GM18502 (cell line): ENCODE results near the gene DNAJC1.
"Not testable (repeated sequence)": the region's sequence is repeated elsewhere in the genome, so short reads cannot be mapped to it uniquely, and the experiment has no call there.

ENCODE experiments used
- ATAC-seq: cut with Tn5 transposase; IDR thresholded peaks from one replicate; pipeline ENCODE4 v1.9.1; 2021; ENCODE audit warnings: mild to moderate bottlenecking; ENCODE audit not compliant: unreplicated experiment, poor library complexity

The DNAJC1 gene, protein sequence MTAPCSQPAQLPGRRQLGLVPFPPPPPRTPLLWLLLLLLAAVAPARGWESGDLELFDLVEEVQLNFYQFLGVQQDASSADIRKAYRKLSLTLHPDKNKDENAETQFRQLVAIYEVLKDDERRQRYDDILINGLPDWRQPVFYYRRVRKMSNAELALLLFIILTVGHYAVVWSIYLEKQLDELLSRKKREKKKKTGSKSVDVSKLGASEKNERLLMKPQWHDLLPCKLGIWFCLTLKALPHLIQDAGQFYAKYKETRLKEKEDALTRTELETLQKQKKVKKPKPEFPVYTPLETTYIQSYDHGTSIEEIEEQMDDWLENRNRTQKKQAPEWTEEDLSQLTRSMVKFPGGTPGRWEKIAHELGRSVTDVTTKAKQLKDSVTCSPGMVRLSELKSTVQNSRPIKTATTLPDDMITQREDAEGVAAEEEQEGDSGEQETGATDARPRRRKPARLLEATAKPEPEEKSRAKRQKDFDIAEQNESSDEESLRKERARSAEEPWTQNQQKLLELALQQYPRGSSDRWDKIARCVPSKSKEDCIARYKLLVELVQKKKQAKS

DNA sequence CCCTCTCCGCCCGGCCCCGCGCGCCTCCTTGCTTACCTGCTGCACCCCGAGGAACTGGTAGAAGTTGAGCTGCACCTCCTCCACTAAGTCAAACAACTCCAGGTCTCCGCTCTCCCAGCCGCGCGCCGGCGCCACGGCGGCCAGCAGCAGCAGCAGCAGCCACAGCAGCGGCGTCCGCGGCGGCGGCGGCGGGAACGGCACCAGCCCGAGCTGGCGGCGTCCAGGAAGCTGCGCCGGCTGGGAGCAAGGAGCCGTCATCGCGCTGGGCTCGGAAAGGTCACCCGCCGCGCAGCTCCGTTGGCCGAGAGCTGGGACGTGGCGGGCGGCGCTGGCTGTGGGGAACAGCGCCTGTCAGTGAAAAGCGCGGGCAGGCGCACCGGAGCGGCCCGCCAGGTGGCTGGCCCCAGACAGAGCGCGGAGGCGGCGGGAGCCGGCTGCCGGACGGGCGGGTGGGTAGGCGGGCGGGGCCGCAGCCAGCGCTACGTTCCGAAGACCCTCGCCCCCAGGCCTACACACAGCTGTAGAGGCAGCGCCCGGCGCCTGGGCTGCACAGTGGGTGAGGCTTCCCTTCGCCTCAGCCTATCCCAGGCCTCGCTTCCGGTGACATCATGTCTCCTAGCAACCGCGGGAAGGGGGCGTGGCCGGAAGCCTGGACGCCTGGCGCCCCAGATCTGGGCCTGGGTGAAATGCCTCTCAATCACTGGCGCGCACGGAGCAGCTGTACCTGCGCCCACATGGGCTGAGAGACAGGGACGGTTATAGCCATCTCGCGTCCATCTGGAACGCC, at the start of gene DNAJC1:
Gene DNAJC1, minus strand, starts transcription at position 554 of the 787 bp plus-strand sequence. Its CDS starts 296 bp downstream, at position 258.
- ATAC-seq, result peak; percentile 94

DNA sequence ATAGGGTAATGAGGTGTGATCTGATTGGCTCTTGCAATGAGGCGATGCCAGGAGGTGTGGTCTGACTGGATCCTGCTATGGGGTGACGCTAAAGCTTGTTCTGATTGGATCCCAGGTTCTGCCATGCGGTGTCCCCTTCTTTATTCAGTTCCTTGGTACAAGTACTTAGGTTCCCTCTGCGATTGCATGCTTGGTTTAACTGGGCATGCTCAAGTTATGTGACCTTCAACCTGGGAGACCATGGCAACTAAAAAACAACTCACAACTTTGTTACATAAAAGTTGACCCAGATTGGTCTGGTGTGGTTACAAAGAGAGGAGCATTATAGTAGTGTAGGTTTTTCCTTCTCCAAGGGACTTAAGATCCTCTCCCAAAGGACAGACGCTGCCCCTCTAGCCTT, 49.5 kb upstream of the DNAJC1 start:
- no peak for ATAC-seq

DNA sequence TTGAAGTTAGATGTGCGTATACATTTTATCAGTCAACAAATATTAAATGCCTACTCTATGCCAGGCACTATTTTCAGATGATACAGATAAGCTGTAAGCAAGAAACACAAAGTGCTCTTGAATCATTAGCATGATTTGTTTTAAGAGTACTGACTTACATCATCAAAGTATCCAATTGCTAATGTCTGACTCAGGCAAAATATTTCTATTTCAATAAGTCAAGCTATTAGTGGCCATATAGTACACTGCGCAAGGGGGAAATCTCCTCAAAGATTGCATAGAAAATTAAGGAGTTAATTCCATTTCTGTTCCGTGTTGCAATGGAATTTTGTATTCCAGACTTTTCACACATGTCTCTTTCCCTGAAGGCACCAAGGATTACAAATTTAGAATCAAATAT, 46.1 kb upstream of the DNAJC1 start:
- no peak for ATAC-seq

DNA sequence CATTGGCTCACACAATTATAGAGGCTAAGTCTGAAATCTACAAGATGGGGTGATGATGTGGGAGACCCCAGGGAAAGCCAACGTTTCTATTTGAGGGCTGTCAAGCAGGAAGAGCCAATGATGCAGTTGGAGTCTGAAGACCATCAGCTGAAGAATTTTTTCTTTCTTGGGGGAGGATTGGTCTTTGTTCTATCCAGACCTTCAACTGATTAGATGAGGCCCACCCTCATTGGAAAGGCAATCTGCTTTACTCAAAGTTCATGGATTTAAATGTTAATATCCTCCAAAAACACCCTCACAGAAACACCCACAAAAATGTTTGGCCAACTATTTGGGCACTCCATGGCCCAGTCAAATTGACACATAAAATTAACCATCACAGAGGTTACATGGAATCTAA, 44.3 kb upstream of the DNAJC1 start:
- no peak for ATAC-seq

DNA sequence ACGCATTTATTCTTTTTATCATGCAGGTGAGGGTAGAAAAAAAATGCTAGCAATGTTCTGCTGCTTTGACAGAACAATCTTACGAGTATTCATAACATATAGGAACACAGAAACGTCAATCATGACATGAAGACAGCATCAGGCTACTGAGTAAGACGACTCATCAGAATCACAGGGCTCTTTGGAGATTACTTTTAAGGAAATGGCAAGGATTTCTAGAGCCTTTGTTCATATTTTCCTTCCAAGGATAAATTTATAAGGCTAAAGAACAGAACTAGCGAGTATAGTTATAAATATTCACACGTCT, 39.8 kb upstream of the DNAJC1 start:
- no peak for ATAC-seq

DNA sequence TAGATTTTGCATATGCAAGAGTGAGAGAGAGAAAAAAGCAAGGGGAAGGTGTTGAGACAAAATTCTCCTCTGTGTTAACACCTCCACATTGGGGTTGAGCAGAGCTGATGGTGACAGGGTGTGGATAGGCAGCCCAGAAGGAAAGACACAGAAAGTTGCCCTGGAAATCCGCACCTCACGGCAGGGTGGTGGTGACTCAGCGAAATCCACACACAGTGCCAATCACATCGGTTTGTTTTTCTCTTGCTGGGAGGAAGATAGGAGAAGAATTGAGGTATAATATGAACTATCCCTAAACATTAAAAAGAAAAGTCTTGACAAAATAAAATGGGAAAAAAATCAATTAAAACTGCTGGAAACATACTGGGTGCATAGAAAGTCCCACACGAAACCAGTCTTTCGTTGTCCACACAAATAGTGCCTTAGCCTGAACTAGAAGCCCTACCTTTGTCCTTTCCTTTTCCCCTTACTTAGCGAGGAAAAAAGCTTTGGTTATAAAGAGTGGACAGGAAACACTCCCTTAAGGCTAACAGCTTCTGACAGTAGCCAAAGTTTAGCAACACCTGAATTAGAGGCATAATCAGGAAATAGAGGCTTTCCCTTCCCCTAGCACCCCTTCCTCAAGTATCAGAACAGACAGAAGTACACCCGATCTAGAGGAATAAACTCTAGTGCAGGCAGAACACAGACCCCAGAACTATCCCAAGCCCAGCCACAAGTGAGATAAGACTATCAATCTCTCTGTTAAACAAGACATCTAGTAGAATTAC, 39.2 kb upstream of the DNAJC1 start:
- ATAC-seq, result no peak

DNA sequence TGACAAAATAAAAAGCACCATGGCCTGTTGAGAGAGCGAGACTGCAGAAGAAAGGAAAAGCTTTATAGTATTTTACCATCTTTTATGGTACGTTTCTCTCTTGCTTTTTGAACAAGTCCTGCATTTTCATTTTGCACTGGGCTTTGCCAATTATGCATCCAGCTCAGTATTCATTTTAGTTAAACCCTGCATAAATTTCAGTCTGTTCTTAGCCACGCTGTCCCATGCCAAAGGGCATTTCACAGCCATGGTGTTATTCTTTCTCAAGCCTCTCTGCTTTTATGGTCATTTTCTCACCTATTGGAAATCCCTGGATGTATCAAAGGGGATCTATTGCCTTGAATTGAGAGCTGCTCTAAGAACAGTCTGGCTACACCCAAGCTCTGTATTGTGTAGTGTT, 30.8 kb upstream of the DNAJC1 start:
- ATAC-seq, result no peak

DNA sequence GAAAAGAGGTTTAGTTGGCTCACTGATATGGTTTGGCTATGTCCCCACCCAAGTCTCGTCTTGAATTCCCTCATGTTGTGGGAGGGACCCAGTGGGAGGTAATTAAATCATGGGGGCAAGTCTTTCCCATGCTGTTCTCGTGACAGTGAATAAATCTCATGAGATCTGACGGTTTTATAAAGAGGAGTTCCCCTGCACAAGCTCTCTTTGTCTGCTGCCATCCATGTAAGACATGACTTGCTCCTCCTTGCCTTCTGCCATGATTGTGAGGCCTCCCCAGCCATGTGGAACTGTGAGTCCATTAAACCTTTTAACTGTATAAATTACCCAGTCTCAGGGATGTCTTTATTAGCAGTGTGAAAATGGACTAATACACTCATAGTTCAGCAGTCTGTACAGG, 28.7 kb upstream of the DNAJC1 start:
- ATAC-seq, result not testable (repeated sequence)

DNA sequence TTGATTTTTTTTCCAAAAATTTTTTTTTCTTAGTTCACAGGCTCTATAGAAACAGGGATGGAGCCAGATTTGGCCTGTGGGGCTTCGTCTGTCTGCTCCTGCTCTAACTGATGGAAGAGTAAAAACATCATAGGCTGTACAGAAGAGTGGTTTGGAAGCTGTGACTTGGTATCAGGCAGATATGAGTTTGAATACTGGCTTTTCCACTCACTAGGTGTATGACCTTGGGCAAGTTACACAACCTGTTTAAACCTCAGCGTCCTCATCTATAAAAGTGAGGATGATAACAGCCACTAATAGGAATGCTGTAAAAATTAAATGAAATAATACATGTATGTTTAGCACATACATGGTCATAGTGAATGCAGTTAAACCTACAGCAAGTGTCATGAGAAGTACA, 26.9 kb upstream of the DNAJC1 start:
- no peak for ATAC-seq

DNA sequence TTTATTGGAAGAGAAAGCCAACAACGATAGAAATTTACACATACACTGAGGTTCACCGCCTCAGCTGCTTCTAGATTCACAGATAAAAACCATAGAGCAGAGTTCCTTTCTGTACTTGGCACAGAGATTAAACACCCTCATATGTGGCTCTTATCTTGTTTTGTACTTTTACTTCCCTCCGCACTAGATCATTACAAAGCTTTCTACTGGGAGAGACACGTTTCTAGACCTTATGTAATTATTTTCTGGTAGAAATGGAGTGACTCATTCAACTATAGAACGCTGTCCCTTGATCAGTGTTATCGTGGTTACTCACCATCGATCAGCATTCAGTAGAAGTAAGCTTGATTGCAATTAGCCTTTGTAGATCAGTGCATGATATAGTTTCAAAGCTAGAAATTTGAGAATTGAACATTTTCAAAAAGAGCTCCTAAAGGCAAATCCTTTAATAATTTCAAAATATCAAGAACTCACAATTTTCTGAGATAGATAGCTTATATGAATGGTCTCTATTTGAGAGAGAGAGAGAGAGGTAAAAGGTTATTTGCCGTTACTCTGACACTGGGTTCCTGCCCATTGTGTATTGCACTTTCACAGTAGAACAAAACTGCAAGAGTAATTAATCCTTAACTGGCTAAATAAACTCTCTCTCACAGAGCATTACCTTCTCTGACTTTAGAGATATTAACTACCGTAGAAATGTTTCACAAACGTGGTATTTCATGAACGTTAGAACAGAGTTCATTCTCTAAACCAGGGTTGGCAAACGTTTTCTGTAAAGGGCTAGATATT, 26.1 kb upstream of the DNAJC1 start:
- no peak for ATAC-seq

DNA sequence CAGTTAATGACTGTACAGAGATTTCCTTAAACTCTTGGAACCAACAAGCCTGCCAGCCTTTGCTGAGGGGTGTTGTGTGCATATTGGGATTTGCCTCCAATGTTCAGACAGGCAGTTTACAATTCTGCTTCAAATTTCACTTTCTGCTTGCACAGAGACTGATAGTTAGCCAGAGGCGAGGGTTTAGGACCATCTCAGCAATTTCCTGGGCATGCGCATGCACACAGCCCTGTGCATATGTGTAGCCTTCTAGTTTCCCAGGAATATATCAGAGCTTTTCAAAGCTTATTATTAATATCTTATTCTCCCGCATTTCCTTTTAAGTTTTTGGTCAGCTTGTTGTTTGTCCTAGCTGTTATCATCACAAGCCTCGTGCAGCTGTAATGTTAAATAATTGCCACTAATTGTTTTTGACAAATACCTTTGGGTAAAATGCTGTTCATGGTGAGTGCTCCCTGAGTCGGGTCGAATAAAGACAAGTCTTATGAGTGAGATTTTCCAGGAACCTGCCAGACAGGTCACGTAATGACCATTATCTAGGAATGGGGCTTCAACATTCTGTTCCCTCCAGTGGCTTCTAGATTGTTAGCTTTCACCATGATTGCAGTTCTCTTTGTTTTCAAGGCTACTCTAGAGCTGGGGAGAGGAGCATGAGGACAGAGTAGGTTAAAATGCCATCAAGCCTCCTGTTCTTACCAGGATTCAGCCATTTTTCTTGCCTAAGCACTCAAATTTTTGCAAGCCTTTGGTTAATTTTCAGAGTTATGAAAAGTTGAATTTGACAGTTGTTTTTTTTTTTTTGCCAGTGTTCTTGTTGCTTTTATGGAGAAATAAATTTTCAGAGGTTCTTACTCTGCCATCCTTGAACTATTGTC, 24.1 kb upstream of the DNAJC1 start:
- ATAC-seq, result no peak

DNA sequence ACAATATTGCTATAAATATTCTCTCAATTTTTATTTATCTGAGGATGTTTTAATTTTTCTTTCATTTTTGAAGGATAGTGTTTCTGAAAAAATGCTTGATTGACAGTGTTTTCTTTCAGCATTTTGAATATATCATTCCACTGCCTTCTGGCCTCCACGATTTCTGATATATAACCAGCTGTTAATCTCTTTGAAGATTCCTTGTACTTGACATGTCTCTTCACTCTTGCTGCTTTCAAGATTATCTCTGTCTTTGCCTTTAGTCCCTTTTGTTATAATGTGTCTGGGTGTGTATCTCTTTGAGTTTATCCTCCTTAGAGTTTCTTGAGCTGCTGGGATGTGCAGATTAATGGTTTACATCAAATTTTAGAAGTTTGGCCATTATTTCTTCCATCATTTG, 22.8 kb upstream of the DNAJC1 start:
- no peak for ATAC-seq

DNA sequence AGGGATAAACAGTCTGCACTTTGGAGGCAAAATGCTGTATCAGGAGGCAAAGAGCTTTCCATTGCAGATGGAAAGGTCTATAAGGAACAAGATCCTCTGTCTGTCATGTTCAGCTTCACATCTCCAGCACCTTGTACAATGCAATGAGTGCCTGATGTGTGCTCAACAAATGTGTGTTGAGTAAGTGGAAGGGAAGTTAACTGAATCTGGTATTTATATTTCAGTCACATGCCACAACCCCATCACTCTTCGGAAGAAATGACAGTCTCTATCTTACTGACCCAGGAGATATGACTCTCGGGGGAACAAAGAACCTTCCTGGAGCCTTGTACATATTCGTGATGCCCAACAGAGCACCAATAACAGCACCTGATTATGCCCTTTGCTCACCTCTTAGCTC, 20.0 kb upstream of the DNAJC1 start:
- ATAC-seq, result no peak

DNA sequence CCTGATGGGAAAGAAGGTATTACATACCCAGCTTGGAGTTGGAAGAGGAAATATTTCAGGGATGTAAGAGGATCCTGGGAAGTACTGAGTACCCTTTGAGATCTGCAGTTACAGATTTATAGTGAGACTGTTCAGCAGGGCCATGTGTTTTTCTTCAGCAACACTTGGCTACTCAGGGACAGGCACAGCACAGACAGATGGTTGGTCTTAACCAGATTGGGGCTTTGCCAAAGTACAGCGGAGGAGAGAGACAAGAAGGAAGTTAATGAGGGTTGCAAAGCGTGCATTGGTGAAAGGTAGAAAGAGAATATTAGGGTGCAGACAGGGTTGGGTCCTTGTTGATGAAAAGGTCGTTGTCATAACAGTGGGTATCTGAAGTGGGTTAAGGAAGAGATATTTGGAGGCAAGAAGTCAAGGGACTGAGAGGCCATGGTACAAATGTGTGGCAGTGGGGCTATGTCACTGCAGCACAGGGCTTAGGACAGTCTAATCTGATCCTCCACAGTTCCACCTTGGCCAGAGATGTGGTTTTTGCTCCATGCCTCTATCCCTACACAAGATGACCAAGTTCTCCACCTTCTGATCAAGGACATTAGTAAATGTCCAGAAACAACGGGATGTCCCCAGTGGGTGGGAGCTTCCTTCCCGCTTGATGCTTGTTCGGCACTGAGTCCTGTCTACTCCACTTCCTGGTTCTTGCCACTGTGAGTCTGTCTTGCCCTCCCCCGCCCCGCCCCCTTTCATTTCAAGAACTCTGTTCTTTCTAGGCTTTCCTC, 18.9 kb upstream of the DNAJC1 start:
- no peak for ATAC-seq

DNA sequence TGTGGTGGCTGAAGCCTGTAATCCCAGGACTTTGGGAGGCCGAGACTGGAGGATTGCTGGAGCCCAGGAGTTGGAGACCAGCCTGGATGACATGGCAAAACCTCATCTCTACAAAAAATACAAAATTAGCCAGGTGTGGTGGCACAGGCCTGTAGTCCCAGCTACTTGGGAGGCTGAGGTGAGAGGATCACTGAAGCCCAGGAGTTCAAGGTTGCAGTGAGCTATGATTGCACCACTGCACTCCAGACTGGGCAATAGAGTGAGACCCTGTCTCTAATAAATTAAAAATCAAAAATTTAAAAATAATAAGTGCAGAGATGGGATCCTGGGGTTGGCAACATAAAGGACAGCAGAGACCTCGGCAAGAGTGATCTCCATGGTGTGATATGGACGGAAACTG, 17.6 kb upstream of the DNAJC1 start:
- not testable (repeated sequence) for ATAC-seq

DNA sequence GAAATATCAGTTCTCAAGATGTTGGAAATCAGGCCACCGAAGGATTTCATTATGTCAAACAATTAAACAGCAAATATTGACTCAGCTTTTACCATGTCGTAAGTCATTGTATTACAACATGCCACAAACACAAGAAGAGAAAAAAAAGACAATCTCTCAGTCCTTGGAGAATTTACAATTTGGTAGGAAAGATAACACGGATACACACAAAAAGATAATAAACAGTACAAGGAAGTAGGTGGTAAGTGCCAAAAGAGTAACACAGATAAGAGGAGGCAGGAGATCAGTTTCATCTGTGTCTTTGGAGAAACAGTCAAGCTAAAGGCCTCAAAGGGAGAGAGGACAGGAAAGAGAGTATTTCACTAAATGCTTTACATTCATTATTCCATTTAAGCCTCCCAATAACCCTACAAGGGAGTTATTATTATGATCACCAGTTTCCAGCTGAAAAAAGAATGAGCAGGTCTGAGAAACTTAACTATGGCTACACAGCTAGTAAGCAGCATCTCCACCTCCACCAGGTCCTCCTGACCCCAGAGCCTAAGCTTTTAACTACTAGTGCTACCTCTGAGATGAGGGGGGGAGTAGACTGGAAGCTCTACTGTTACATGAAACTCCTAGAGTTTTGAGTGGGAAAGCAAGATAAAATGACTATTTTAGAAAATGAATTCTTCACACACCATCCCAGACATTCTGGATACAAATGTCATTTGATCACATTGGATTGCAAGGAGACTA, 13.9 kb upstream of the DNAJC1 start:
- ATAC-seq, result no peak

DNA sequence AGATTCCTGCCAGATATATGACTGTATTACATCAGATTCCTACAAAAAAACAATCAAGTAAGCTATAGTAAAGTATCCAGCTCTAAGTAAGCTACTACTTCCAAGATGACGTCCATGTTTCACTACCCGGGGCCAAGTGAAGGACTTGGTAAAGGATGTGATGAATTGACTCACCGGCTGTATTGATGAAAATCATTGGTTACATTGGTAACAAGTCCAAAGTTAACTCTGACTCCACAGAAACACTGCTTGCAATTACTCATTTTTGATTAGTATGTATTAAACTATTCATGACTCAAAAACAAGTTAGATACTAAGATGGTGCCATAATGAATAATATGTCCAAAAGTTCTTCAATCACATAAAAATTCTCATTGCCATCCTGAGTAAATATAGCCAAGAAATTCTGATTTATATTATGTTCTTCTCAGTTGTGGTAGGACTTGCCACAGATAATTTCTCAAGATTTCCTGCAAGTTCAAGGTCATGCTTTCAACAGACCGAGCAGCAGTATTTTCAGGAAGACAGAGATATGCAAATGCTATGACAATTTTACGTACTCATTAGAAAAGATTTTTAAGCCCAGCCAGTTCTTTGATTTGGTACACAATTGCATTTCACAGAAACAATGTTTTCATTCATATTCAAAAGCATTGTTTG, 12.6 kb upstream of the DNAJC1 start:
- no peak for ATAC-seq
